Nephron progenitor cell (in vitro differentiated cells): ENCODE measurements around the gene TRABD2A.
A peak's percentile ranks its signal among the peaks of the same experiment; 100 is the strongest.

ENCODE experiments used
- DNase-seq: peaks from one replicate; pipeline ENCODE4 v3.0.0; 2021
- H3K27ac Mint-ChIP-seq: 2 replicates; pipeline ENCODE4 v1.8.0; 2021; ENCODE audit warnings: mild to moderate bottlenecking, moderate library complexity, mixed read lengths
- H3K27me3 Mint-ChIP-seq: 2 replicates; pipeline ENCODE4 v1.8.0; 2021; ENCODE audit warnings: mild to moderate bottlenecking, low read depth, mixed read lengths; ENCODE audit not compliant: poor library complexity
- H3K36me3 Mint-ChIP-seq: 2 replicates; pipeline ENCODE4 v1.8.0; 2021; ENCODE audit warnings: low read depth, mixed read lengths
- H3K4me1 Mint-ChIP-seq: 2 replicates; pipeline ENCODE4 v1.8.0; 2021; ENCODE audit warnings: mixed read lengths
- H3K4me3 Mint-ChIP-seq: 2 replicates; pipeline ENCODE4 v1.8.0; 2021; ENCODE audit warnings: mild to moderate bottlenecking, moderate library complexity, mixed read lengths
- H3K9me3 Mint-ChIP-seq: 2 replicates; pipeline ENCODE4 v1.8.0; 2021; ENCODE audit warnings: mild to moderate bottlenecking, moderate library complexity, mixed read lengths
- CTCF ChIP-seq: fragments of 200-600 bp; sonication (generic); IDR thresholded peaks from 2 replicates; pipeline ENCODE4 v1.5.0; 2021; ENCODE audit warnings: antibody characterized with exemption

TRABD2A gene

GRCh38 chr2:84830095-84830494 is 50.8 kb downstream of the TRABD2A start:
- H3K9me3 Mint-ChIP-seq: peaks cover 3% of the 10 kb centered on the region
- no peaks in the 10 kb centered on the region for H3K4me1 Mint-ChIP-seq
- no peak overlapping the region for H3K4me3 Mint-ChIP-seq
- H3K27ac Mint-ChIP-seq: no peak overlapping the region
- no peak for TF ChIP-seq CTCF
- H3K36me3 Mint-ChIP-seq: no peaks in the 10 kb centered on the region
- peaks cover 3% of the 10 kb centered on the region for H3K27me3 Mint-ChIP-seq
- peak; percentile 11 for DNase-seq

- DNase-seq: no peak
- no peak for TF ChIP-seq CTCF
- Mint-ChIP-seq H3K4me1 (no peaks in the 10 kb centered on the region), H3K27ac (no peak overlapping the region), H3K9me3 (no peaks in the 10 kb centered on the region), H3K27me3 (peaks cover 4% of the 10 kb centered on the region), H3K36me3 (no peaks in the 10 kb centered on the region), H3K4me3 (no peak overlapping the region)
Observed at GRCh38 chr2:84829693-84830092, 51.2 kb downstream of the TRABD2A start.

GRCh38 chr2:84827978-84828575 is 52.8 kb downstream of the TRABD2A start:
- DNase-seq: no peak
- H3K36me3 Mint-ChIP-seq: no peaks in the 10 kb centered on the region
- no peak overlapping the region for H3K27ac Mint-ChIP-seq
- no peaks in the 10 kb centered on the region for H3K9me3 Mint-ChIP-seq
- no peaks in the 10 kb centered on the region for H3K4me1 Mint-ChIP-seq
- TF ChIP-seq CTCF: no peak
- peaks cover 4% of the 10 kb centered on the region for H3K27me3 Mint-ChIP-seq
- no peak overlapping the region for H3K4me3 Mint-ChIP-seq

GRCh38 chr2:84823788-84824187 is 57.1 kb downstream of the TRABD2A start:
- no peak for DNase-seq
- no peaks in the 10 kb centered on the region for H3K4me1 Mint-ChIP-seq
- H3K9me3 Mint-ChIP-seq: no peaks in the 10 kb centered on the region
- no peak overlapping the region for H3K27ac Mint-ChIP-seq
- no peak overlapping the region for H3K4me3 Mint-ChIP-seq
- no peak for TF ChIP-seq CTCF
- H3K36me3 Mint-ChIP-seq: no peaks in the 10 kb centered on the region
- H3K27me3 Mint-ChIP-seq: peaks cover 4% of the 10 kb centered on the region

- no peak for DNase-seq
- no peak overlapping the region for H3K4me3 Mint-ChIP-seq
- H3K9me3 Mint-ChIP-seq: no peaks in the 10 kb centered on the region
- H3K27me3 Mint-ChIP-seq: peaks cover 4% of the 10 kb centered on the region
- no peak overlapping the region for H3K27ac Mint-ChIP-seq
- TF ChIP-seq CTCF: no peak
- no peaks in the 10 kb centered on the region for H3K4me1 Mint-ChIP-seq
- no peaks in the 10 kb centered on the region for H3K36me3 Mint-ChIP-seq
Observed at GRCh38 chr2:84823229-84823628, 57.7 kb downstream of the TRABD2A start.

GRCh38 chr2:84821806-84822205 is 59.1 kb downstream of the TRABD2A start:
- TF ChIP-seq CTCF: no peak
- Mint-ChIP-seq H3K36me3 (no peaks in the 10 kb centered on the region), H3K9me3 (no peaks in the 10 kb centered on the region), H3K4me3 (no peak overlapping the region), H3K4me1 (no peaks in the 10 kb centered on the region), H3K27me3 (peaks cover 4% of the 10 kb centered on the region), H3K27ac (no peak overlapping the region)
- no peak for DNase-seq
